ENCODE results near the gene RCOR3. TPM values are rescaled to one million over a fixed set of nuclear protein-coding genes. Genes with fewer than 3 reads are reported as not detected.
A peak's percentile ranks its signal among the peaks of the same experiment; 100 is the strongest.
"Not testable (repeated sequence)": the region's sequence is repeated elsewhere in the genome, so short reads cannot be mapped to it uniquely, and the experiment has no call there.

The RCOR3 gene
- total RNA-seq, 1 donor from 2014 or later, result 40.4 TPM

- FAIRE-seq, result no peak
- DNase-seq (ENCODE audit: low spot score in 2 of 2), result peak; percentile 56 to 74
These were observed 516 bp downstream of the RCOR3 start for GRCh38 chr1:211259638-211260126.

- no peak for FAIRE-seq
- DNase-seq (ENCODE audit: low spot score in 2 of 2), result peak; percentile 64 to 70
These were observed 1.3 kb downstream of the RCOR3 start for GRCh38 chr1:211260141-211261107.

- FAIRE-seq, result no peak
These were observed 2.1 kb downstream of the RCOR3 start for GRCh38 chr1:211261229-211261628.

GRCh38 chr1:211263022-211263421 is 3.9 kb downstream of the RCOR3 start:
- DNase-seq (ENCODE audit: low spot score in 2 of 2); FAIRE-seq: not testable (repeated sequence)

More at GRCh38 chr1:211261229-211261628, 2.1 kb downstream of the RCOR3 start:
- DNase-seq (ENCODE audit: low spot score in 2 of 2), result no peak

- FAIRE-seq (no peak), DNase-seq (ENCODE audit: low spot score in 2 of 2) (no peak)
These were observed 8.2 kb downstream of the RCOR3 start for GRCh38 chr1:211267204-211267857.

GRCh38 chr1:211279340-211279739 is 20.2 kb downstream of the RCOR3 start:
- no peak for FAIRE-seq
- DNase-seq (ENCODE audit: low spot score in 2 of 2), result no peak

- FAIRE-seq (no peak), DNase-seq (ENCODE audit: low spot score in 2 of 2) (no peak)
These were observed 21.7 kb downstream of the RCOR3 start for GRCh38 chr1:211280910-211281309.

GRCh38 chr1:211281320-211282022 is 22.3 kb downstream of the RCOR3 start:
- FAIRE-seq (no peak), DNase-seq (ENCODE audit: low spot score in 2 of 2) (no peak)

GRCh38 chr1:211282023-211282373 is 22.8 kb downstream of the RCOR3 start:
- DNase-seq (ENCODE audit: low spot score in 2 of 2), result no peak
- FAIRE-seq, result no peak

- no peak for DNase-seq (ENCODE audit: low spot score in 2 of 2)
- no peak for FAIRE-seq
These were observed 26.0 kb downstream of the RCOR3 start for GRCh38 chr1:211285196-211285595.

- DNase-seq (ENCODE audit: low spot score in 2 of 2), result no peak
- FAIRE-seq, result no peak
These were observed 28.1 kb downstream of the RCOR3 start for GRCh38 chr1:211287218-211287617.

- DNase-seq (ENCODE audit: low spot score in 2 of 2) (no peak), FAIRE-seq (no peak)
These were observed 33.2 kb downstream of the RCOR3 start for GRCh38 chr1:211292411-211292810.

GRCh38 chr1:211296396-211296795 is 37.2 kb downstream of the RCOR3 start:
- DNase-seq (ENCODE audit: low spot score in 2 of 2), result no peak
- no peak for FAIRE-seq

- no peak for DNase-seq (ENCODE audit: low spot score in 2 of 2)
- peak; percentile 17 for FAIRE-seq
These were observed 45.9 kb downstream of the RCOR3 start for GRCh38 chr1:211305044-211305443.

- DNase-seq (ENCODE audit: low spot score in 2 of 2) (no peak), FAIRE-seq (no peak)
These were observed 50.5 kb downstream of the RCOR3 start for GRCh38 chr1:211309617-211310016.

GRCh38 chr1:211313392-211313791 is 54.2 kb downstream of the RCOR3 start:
- no peak for DNase-seq (ENCODE audit: low spot score in 2 of 2)
- FAIRE-seq, result no peak

- DNase-seq (ENCODE audit: low spot score in 2 of 2) (no peak), FAIRE-seq (no peak)
These were observed 59.6 kb downstream of the RCOR3 start for GRCh38 chr1:211318576-211319280.

GRCh38 chr1:211319892-211320291 is 60.7 kb downstream of the RCOR3 start:
- DNase-seq (ENCODE audit: low spot score in 2 of 2) (no peak), FAIRE-seq (no peak)

- DNase-seq (ENCODE audit: low spot score in 2 of 2) (no peak), FAIRE-seq (no peak)
These were observed 61.8 kb downstream of the RCOR3 start for GRCh38 chr1:211320980-211321379.

- not testable (repeated sequence) for FAIRE-seq; DNase-seq (ENCODE audit: low spot score in 2 of 2)
These were observed 62.5 kb downstream of the RCOR3 start for GRCh38 chr1:211321646-211322045.
